Raji (cell line): ENCODE measurements around the gene DVL1.

Source experiments
- POLR2A ChIP-seq: IDR thresholded peaks from 2 replicates; pipeline ENCODE4 v1.6.1; 2011; ENCODE audit warnings: low read depth, low read length, control low read depth; ENCODE audit not compliant: insufficient read depth

The DVL1 gene

DNA sequence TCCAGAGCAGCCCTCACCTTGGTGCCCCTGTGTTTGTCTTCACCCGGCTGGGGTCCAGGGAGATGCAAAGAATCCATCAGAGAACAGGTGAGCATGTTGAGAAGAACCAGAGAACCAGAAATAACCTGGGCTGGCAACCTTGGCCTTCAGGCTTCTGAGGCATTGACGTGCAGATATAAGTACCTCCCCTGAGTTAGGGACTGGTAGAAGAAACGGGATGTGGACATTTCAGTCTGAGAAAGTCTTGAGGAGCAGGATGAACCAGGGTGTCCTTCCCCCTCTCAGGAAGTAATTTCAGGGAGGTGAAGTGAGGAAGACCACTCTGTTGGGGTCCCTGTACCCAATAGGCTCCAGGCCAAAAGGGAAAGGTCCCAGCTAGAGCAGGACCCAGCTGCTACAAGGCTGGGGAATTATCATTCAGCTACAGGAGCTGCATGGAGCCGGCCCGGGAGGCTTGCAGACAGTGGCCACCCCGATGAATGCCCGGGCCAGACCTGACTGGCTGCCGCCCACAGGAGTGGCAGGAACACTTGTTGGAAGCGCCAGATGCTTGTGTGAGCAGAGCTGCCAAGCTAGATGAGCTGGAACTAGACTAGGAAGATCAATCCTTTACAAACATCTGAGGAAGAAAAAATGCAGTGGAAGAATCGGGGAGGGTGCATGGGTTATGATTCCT is 27.5 kb upstream of the DVL1 start:
- no peak for TF ChIP-seq POLR2A

- TF ChIP-seq POLR2A = peak; percentile 81
Observed at GRCh38 chr1:1374929-1375662, 25.9 kb upstream of the DVL1 start, which contains the start of gene AURKAIP1. TSS of gene AURKAIP1 (minus strand) at chr1:1375207. CDS start at chr1:1374756, 451 bp downstream.

- no peak; the same call in 1 of the 2 replicates for TF ChIP-seq POLR2A
Observed at GRCh38 chr1:1374589-1374928, 25.3 kb upstream of the DVL1 start.

DNA sequence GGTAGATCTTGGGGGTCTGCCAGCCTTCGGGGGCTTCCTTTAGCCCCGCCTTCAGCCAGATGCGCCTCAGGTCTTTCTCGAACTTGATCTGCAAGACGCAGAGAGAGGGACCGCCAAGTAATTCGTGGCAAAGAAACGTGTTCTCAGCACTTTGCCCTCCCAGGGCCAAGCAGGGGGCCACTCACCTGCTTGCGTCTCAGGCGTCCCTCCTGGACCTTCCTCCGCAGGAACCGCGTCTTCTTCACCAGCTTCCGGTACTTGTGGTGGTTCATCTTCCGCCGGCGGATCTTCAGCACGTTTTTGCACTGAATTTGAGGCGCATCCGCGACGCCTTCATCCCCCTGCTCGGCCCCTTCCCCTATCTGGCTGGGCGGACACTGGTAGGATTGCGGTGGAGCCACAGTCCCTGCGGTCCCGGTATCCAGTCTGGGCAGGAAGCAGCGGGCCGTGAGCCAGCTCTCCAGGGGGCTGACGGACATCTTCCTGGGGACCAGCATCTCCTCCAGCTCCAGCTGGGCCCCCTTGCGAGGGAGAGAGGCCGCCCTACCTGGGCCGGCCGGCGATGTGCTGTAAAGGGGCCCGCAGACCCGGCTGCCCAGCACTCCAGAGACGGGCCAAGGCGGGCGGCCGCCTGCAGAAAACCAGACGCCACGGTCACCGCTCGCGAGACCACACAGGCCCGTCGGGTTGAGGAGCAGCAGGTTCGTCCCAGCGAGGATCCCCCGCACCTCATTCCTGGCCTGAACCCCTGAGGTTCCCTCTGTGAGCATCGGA is 24.8 kb upstream of the DVL1 start:
- TF ChIP-seq POLR2A = no peak

- TF ChIP-seq POLR2A = no peak
Observed at GRCh38 chr1:1373051-1373814, 24.0 kb upstream of the DVL1 start.

DNA sequence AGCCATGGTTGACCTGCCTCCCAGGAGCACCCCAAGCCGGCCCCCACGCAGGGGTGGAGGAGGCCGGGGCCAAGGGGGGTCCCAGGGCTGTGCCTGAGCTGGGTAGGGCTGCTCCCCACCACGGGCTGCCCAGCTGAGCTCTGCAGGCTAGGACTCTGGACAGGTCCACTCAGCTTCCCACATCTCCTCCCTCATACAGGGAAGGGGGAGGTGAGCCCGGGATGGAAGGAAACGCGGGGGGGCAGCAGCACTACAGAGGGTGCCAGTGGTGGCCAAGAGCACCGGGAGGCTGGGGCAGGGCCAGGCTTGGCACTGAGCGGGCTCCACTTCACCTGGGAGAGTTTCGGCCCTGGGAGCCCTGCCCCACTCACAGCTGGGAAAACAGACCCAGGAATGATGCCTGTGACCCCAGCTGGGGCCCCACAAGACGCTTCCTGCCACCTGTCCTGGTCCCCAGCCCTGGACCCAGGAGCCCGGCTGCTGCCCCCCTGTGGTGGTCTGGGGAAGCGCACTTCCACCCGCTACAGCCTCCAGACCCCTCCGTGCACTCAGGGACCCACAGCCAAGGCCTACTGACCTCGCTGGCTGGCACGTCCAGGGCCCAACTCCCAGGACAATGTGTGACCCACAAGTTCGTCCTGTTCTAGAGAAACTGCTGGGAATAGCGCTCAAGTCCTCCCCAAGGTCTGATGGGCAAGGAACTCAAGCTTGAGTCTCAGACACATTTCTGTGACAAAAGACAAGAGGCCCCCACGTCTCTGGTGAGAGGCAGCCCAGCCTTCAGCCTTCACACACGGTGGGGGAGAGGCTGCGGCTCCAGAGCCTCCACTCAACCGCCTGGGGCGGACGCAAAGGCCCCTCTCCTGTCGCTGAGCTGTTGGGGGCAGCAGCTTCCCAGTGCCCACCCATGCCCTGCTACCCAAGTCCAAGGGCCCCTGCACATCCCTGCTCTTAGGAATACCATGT is 22.8 kb upstream of the DVL1 start:
- no peak for TF ChIP-seq POLR2A

DNA sequence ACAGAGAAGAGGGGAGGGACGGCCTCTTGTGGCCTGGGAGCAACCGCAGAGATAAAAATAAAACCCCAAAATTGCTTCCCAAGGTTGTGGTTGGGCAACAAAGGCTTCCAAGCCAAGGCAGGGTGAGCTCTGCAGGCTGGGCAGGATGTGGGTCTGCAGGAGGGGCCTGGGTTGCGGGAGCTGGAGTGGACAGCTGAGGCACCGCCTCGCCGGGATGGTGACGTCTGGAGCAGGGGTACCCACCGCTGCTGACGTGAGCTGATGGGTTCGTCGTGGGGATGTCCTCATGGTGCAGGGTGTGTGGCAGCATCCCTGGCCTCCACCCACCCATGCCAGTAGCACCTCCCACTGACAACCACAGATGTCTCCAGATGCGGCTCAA is 22.1 kb upstream of the DVL1 start:
- TF ChIP-seq POLR2A = no peak

DNA sequence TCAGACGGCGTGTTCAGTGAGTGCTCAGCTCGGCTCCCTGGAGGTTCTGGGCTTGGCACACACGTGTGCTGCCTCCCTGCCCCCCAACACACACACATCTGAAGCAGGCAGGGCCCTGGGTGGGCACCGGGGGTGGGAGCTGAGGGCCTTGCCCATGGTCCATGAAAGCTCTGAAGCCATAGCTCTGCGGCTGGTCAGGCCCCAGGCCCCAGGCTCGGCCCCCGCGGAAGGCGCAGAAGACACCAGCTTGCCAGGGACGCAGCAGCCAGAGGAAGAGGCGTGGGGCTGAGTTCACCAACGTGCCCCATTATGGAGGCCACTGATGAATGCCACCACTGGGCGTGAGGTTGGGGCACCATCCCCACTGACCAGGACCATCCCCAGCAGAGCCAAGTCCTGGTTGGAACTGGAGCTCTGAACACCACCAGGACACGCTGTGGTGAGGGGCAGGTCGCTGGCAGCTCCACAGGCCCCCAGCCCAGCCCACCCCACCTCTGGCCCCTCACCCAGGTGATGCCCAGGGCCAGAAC is 21.6 kb upstream of the DVL1 start:
- TF ChIP-seq POLR2A = no peak

- TF ChIP-seq POLR2A = no peak
Observed at GRCh38 chr1:1367315-1367714, 18.1 kb upstream of the DVL1 start.

- TF ChIP-seq POLR2A = no peak
Observed at GRCh38 chr1:1366699-1367066, 17.5 kb upstream of the DVL1 start.

DNA sequence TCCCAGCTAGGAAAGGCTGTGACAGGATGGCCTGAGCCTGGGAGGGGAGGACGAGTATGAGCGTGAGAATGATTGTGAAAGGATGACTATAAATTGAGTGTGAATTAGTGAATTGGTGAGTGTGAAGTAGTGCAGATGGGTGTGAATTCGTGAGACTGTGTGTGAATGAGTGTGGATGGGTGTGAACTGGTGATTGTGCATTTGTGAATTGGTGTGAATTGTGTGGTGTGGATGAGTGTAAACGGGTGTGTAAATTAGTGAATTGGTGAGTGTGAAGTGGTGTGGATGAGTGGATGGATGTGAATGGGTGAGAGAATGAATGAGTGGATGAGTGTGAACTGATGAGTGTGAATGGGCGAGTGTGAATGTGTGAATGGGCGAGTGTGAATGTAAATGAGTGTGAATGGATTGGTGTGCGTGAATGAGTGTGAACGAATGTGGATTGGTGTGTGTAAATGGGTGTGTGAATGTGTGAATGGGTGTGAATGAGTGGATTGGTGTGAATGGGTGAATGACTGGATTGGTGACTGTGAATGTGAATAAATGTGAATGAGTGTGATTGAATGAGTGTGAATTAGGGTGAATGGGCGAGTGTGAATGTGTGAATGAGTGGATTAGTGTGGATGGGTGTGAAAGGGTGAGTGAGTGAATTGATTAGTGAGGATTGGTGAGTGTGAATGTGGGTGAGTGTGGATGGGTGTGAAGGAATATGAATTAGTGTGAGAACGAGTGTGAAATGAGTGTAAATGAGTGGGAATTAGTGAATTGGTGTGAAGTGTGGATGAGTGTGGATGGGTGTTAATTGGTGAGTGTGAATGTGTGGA is 16.9 kb upstream of the DVL1 start:
- no peak for TF ChIP-seq POLR2A

GRCh38 chr1:1364266-1364665 is 15.0 kb upstream of the DVL1 start:
- TF ChIP-seq POLR2A = no peak

- no peak for TF ChIP-seq POLR2A
Observed at GRCh38 chr1:1361982-1362423, 12.8 kb upstream of the DVL1 start.

DNA sequence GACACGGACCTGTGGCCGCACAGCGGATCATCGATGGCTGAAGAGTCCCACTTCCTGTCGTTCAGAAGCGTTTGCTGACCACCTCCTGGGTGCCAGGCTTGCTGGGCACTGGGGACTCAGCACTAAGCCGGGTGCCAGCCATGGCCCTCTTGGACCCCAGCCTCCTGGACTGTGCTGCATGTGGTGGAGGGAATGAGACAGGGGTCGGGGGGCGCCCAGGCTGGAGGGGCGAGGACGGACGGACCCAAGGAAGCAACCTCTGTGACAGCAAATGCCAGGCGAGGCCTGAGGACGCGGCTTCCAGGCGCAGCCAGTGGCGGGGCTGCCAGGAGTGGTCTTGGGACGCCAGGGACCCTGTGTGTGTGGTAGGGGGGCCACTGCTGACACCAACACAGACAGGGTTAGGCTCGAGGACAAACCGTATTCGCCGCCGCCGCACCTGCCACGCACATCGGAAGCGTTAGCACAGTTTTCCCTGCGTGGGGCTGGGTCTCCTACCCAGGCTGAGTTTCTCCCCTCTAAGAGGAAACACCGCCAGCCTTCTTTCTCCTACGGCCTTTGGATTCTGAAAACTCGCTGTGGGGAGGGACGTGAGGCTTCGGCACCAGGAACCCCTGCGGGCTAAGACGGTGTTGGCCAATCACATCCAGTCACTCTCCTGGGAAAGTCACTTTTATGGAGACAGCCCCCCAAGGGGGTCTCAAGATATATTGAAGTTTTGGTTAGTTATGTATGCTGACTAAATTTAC is 12.2 kb upstream of the DVL1 start:
- no peak for TF ChIP-seq POLR2A
